Keratinocyte (primary cell): Measurements from ENCODE around the gene GSN.

Experiments used
- EZH2 ChIP-seq: IDR thresholded peaks from one replicate; pipeline ENCODE4 v1.6.1; 2012; ENCODE audit warnings: inconsistent platforms, mild to moderate bottlenecking, low read length, moderate library complexity
- TF ChIP-seq, protein P1 (sequence below), 3 experiments: IDR thresholded peaks in 1 of 3; conservative IDR thresholded peaks in 1 of 3; optimal IDR thresholded peaks in 1 of 3; 2 replicates in 2 of 3; 3 replicates in 1 of 3; pipeline versions ENCODE3 to v1.5.1; 2011; ENCODE audit warnings: low read length in 3 of 3, mild to moderate bottlenecking in 3 of 3, moderate library complexity in 2 of 3, control low read depth in 1 of 3, inconsistent platforms in 1 of 3; ENCODE audit not compliant: insufficient read depth in 2 of 3; ENCODE audit errors: extremely low read depth in 1 of 3

DNA sequence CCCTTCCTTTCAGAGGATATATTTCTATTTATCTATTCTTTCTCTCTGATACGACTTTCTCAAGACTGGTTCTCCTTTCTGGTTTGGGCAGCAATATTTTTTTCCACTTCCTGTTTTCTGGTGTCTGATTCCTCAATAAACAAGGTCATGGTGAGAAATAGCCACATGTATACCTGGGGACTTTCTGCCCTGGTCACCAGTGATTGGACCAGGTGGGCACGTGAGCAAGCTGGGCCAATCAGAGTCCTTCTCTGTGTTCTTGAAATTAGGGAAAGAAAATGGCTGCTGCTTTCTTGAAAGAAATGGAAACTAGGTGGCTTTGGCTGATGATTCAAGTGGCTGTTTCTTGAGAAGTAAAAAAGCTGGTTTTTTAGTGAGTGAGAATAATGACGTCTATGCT lies 18.4 kb upstream of the GSN start:
- TF ChIP-seq, protein P1, sequence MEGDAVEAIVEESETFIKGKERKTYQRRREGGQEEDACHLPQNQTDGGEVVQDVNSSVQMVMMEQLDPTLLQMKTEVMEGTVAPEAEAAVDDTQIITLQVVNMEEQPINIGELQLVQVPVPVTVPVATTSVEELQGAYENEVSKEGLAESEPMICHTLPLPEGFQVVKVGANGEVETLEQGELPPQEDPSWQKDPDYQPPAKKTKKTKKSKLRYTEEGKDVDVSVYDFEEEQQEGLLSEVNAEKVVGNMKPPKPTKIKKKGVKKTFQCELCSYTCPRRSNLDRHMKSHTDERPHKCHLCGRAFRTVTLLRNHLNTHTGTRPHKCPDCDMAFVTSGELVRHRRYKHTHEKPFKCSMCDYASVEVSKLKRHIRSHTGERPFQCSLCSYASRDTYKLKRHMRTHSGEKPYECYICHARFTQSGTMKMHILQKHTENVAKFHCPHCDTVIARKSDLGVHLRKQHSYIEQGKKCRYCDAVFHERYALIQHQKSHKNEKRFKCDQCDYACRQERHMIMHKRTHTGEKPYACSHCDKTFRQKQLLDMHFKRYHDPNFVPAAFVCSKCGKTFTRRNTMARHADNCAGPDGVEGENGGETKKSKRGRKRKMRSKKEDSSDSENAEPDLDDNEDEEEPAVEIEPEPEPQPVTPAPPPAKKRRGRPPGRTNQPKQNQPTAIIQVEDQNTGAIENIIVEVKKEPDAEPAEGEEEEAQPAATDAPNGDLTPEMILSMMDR (optimal IDR thresholded peaks at IDR 0.05 in 1 of 3, IDR thresholded peaks at IDR 0.05 in 1 of 3, conservative IDR thresholded peaks at IDR 0.05 in 1 of 3; ENCODE audit: extremely low read depth in 1 of 3, insufficient read depth in 2 of 3, low read length in 3 of 3) = no peak
- TF ChIP-seq EZH2 = no peak
